Activated CD4-positive, alpha-beta T cell treated with anti-CD3 and anti-CD28 coated beads for 24 hours (primary cell): ENCODE results near the gene PLD6.

Source experiments
- DNase-seq, 2 donors: peaks; one replicate each; pipeline ENCODE4 v3.0.0-alpha.2; 2020; ENCODE audit warnings: low read depth in 2 of 2

PLD6 gene

GRCh38 chr17:17227608-17228520 lies 21.7 kb upstream of the PLD6 start:
- DNase-seq: no peak

- DNase-seq: no peak
These were observed 20.5 kb upstream of the PLD6 start for GRCh38 chr17:17226451-17227265.

- DNase-seq: no peak
These were observed 19.8 kb upstream of the PLD6 start for GRCh38 chr17:17225901-17226300.

DNA sequence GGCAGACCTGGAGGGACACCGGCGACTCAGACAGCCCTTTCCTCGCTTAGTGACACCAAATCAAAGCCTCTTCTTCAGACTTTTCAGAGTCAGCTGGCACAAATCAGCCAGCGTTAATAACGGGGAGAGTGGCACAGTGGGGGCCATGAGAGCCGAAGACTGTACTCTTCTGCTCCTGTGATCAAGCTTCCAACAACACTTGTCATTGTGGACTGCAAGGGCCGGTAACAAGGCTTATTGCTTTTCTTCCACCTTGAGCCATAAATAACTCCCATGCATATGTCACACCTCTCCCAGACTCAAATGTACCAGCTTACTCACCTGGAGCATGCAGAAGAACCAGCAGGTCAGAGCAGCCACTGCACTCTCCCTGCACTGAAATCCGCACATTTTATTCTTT lies 18.0 kb upstream of the PLD6 start:
- DNase-seq: no peak

DNA sequence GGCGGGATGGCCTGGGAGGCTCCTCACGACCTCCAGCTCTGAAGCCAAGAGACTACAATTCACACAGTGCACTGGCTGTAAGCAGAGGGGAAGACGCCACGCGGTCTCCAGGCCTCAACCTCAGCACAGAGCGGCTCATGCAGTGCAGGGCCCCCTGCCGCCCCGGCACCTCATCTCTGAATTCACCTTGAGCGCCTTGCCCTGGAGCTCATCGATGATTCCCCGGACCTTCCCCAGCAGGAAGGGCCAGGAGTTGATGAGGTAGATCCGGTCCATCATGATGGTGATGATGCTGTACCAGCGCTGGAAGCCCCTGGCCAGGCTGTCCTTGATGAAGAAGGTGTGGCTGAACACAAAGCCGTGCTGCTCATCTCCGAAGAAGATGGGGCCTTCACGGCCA lies 17.6 kb upstream of the PLD6 start:
- DNase-seq: no peak

GRCh38 chr17:17221329-17221728 lies 15.2 kb upstream of the PLD6 start:
- no peak for DNase-seq

- DNase-seq: no peak
These were observed 14.4 kb upstream of the PLD6 start for GRCh38 chr17:17220529-17220928.

GRCh38 chr17:17217995-17218394 lies 11.9 kb upstream of the PLD6 start:
- DNase-seq: no peak

- no peak for DNase-seq
These were observed 10.6 kb upstream of the PLD6 start for GRCh38 chr17:17216776-17217175.

DNA sequence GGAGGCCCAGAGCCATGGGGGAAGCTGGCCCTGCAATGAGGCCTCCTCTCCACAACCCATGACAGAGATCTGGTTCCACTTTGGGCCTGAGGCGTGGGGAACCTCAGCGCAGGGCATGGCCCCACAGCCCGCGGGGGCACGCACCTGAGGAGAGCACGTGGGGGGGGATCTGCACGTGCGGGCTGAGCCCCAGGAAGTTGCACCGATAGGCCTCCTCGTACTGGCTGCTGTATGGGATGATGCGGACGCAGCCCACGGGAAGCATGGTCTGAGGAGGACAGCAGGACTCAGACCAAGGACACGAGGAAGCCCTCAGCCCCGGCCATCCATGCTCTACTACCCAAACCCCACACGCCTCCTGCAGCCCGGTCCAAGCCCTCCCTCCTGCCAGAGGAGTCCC lies 10.1 kb upstream of the PLD6 start:
- no peak for DNase-seq

DNA sequence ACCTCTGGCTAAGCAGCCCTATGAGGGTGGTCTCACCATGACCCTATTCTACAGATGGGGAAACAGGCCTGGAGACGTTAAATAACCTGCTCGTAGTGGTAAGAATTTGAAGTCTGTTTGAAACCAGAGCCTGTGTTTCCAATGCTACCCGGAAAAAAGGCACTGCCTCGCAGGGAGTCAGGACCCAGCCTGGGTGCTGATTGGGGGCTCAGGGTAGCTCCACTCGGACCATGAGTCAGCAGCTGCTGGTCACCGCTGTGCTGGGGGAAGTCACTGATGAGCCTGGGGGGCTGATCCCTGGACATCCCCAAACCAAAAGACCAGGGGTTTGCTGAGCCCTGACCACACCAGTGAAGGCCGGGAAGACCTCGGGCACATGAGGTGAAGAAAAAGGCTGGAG lies 9.4 kb upstream of the PLD6 start:
- no peak for DNase-seq

DNA sequence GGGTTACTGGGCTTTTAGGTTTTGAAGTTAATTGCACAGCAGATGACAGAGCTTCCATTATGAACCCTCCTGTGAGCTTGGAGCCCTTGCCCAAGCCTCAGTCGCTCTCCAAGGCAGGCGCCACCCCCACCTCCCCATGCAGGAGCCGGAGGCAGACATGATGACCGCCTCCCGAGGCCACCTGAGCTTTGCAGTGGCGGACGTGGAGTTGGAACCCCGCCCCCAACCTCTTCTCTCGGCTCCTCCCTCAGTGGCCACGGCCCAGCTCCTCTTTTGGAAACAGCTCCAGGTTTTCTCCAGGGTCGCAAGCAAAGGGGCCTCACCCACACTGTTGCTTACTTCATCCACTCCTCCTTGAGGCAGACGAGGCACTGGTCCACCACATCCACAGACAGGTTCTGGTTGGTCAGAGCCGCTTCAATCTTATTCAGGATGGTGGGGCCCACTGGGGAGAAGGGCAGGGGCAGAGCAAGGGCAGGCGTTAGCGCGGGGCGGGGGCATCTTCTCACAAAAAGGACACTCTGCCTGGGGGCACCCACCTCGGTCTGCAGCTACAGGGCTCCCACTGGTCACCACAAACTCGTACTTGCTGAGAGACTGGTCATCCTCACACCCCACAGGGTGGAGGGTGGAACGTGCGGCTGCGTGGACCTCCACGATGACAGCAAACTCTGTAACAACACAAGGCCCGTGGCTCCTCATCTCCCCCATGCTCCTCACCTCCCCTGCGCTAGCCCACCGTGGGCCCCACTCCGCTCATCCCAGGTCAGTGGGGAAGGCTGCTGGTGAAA lies 8.7 kb upstream of the PLD6 start:
- DNase-seq: no peak

GRCh38 chr17:17213775-17214174 lies 7.6 kb upstream of the PLD6 start:
- DNase-seq: no peak

DNA sequence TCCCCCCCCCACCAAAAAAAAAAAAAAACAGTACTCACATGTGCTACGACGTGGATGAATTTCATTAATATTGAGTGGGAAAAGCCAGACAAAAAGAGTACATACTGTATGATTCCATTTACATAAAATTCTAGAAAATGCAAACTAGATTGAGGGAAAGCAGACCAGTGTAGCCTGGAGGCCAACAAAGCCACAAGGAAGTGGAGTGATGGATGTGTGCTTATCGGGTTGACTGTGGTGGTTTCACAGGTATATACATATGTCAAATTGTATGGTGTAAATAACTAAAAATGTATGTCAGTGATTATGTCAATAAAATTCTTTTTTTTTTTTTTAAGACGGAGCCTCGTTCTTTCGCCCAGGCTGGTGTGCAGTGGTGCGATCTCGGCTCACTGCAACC lies 1.9 kb upstream of the PLD6 start:
- DNase-seq: no peak

DNA sequence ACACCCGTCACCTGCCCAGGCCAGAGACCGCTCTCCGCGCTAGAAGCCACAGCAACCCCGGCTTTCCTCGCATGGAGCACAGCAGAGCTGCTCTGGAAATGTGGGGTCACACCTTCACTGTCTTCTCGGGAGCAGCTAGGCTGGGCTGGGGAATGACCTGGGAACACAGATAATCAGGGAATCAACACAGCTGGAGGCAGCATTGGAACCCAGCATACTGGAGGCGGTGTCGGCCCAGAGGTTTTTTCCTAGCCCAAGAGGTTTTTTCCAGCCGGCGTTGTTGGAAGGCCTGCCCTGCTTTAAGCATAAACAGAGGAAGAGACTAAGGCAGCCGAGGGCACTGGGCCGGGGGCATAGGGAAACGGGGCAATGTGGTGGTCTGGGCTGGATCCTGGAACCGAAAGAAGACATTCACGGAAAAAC lies 791 bp upstream of the PLD6 start:
- DNase-seq: no peak

- peak; percentile 44 for DNase-seq
These were observed 587 bp downstream of the PLD6 start for GRCh38 chr17:17205368-17206123.

- no peak for DNase-seq
These were observed 1.4 kb downstream of the PLD6 start for GRCh38 chr17:17204635-17205231.

- DNase-seq: no peak
These were observed 2.0 kb downstream of the PLD6 start for GRCh38 chr17:17204041-17204591.

- no peak for DNase-seq
These were observed 2.9 kb downstream of the PLD6 start for GRCh38 chr17:17203173-17203730.

GRCh38 chr17:17201907-17202306 lies 4.2 kb downstream of the PLD6 start:
- no peak for DNase-seq
